ENCODE data around the gene WDFY2.

WDFY2 gene

GRCh38 chr13:51547425-51548176 lies 36.7 kb upstream of the WDFY2 start:
- Histone ChIP-seq H3K9me3 (ENCODE audit: insufficient read depth, low read length, severe bottlenecking) (no peaks in the 10 kb centered on the region), H3K27me3 (ENCODE audit: insufficient read depth, low read length, poor library complexity) (no peaks in the 10 kb centered on the region), H2AFZ (ENCODE audit: low read depth, low read length) (no peak overlapping the region), H3K36me3 (ENCODE audit: insufficient read depth, low read length) (no peaks in the 10 kb centered on the region), H3K27ac (ENCODE audit: low read length) (no peak overlapping the region), H3K4me3 (ENCODE audit: low read depth in 1 of 2, low read length in 2 of 2) (no peak overlapping the region), H3K9ac (ENCODE audit: low read depth, low read length) (no peak overlapping the region), H3K4me2 (ENCODE audit: insufficient read depth, low read length) (no peak overlapping the region), H3K79me2 (ENCODE audit: insufficient read depth, low read length) (no peaks in the 10 kb centered on the region), H3K4me1 (ENCODE audit: insufficient read depth, low read length) (no peaks in the 10 kb centered on the region), H4K20me1 (ENCODE audit: insufficient read depth, low read length) (no peaks in the 10 kb centered on the region)
- no peak for TF ChIP-seq EZH2 (IDR thresholded peaks at IDR 0.05; ENCODE audit: borderline replicate concordance, low read depth, low read length, severe bottlenecking)
- no peak for TF ChIP-seq CTCF (IDR thresholded peaks at IDR 0.05; ENCODE audit: borderline replicate concordance, extremely low read depth, low read length, poor library complexity, severe bottlenecking)
- DNase-seq = no peak
- ATAC-seq (ENCODE audit: insufficient read depth, low read depth) = no peak

- TF ChIP-seq CTCF (IDR thresholded peaks at IDR 0.05; ENCODE audit: borderline replicate concordance, extremely low read depth, low read length, poor library complexity, severe bottlenecking) (no peak), EZH2 (IDR thresholded peaks at IDR 0.05; ENCODE audit: borderline replicate concordance, low read depth, low read length, severe bottlenecking) (no peak)
- no peaks in the 10 kb centered on the region for H3K79me2 ChIP-seq (ENCODE audit: insufficient read depth, low read length)
- H3K9ac ChIP-seq (ENCODE audit: low read depth, low read length) = no peak overlapping the region
- H3K4me2 ChIP-seq (ENCODE audit: insufficient read depth, low read length) = no peak overlapping the region
- ATAC-seq (ENCODE audit: insufficient read depth, low read depth) (no peak), DNase-seq (no peak)
- H3K27ac ChIP-seq (ENCODE audit: low read length) = no peak overlapping the region
- H3K4me3 ChIP-seq (ENCODE audit: low read depth in 1 of 2, low read length in 2 of 2) = no peak overlapping the region
- no peak overlapping the region for H2AFZ ChIP-seq (ENCODE audit: low read depth, low read length)
- H3K4me1 ChIP-seq (ENCODE audit: insufficient read depth, low read length) = no peaks in the 10 kb centered on the region
- H3K9me3 ChIP-seq (ENCODE audit: insufficient read depth, low read length, severe bottlenecking) = no peaks in the 10 kb centered on the region
- H4K20me1 ChIP-seq (ENCODE audit: insufficient read depth, low read length) = no peaks in the 10 kb centered on the region
- no peaks in the 10 kb centered on the region for H3K36me3 ChIP-seq (ENCODE audit: insufficient read depth, low read length)
- H3K27me3 ChIP-seq (ENCODE audit: insufficient read depth, low read length, poor library complexity) = no peaks in the 10 kb centered on the region
Observed at GRCh38 chr13:51549050-51549449, 35.2 kb upstream of the WDFY2 start.

- no peak for TF ChIP-seq EZH2 (IDR thresholded peaks at IDR 0.05; ENCODE audit: borderline replicate concordance, low read depth, low read length, severe bottlenecking)
- TF ChIP-seq CTCF (IDR thresholded peaks at IDR 0.05; ENCODE audit: borderline replicate concordance, extremely low read depth, low read length, poor library complexity, severe bottlenecking) = no peak
- H3K36me3 ChIP-seq (ENCODE audit: insufficient read depth, low read length) = no peaks in the 10 kb centered on the region
- H2AFZ ChIP-seq (ENCODE audit: low read depth, low read length) = no peak overlapping the region
- H3K27me3 ChIP-seq (ENCODE audit: insufficient read depth, low read length, poor library complexity) = no peaks in the 10 kb centered on the region
- ATAC-seq (ENCODE audit: insufficient read depth, low read depth) (no peak), DNase-seq (no peak)
- H4K20me1 ChIP-seq (ENCODE audit: insufficient read depth, low read length) = no peaks in the 10 kb centered on the region
- H3K9me3 ChIP-seq (ENCODE audit: insufficient read depth, low read length, severe bottlenecking) = no peaks in the 10 kb centered on the region
- H3K27ac ChIP-seq (ENCODE audit: low read length) = no peak overlapping the region
- H3K9ac ChIP-seq (ENCODE audit: low read depth, low read length) = no peak overlapping the region
- no peaks in the 10 kb centered on the region for H3K79me2 ChIP-seq (ENCODE audit: insufficient read depth, low read length)
- no peaks in the 10 kb centered on the region for H3K4me1 ChIP-seq (ENCODE audit: insufficient read depth, low read length)
- no peak overlapping the region for H3K4me3 ChIP-seq (ENCODE audit: low read depth in 1 of 2, low read length in 2 of 2)
- no peak overlapping the region for H3K4me2 ChIP-seq (ENCODE audit: insufficient read depth, low read length)
Observed at GRCh38 chr13:51549593-51549992, 34.7 kb upstream of the WDFY2 start.
